NCI-H226 (cell line): ENCODE measurements around the gene FAM170B.

Source experiments
- DNase-seq: peaks from one replicate; pipeline ENCODE4 v3.0.0-alpha.2; 2015

The FAM170B gene

DNA sequence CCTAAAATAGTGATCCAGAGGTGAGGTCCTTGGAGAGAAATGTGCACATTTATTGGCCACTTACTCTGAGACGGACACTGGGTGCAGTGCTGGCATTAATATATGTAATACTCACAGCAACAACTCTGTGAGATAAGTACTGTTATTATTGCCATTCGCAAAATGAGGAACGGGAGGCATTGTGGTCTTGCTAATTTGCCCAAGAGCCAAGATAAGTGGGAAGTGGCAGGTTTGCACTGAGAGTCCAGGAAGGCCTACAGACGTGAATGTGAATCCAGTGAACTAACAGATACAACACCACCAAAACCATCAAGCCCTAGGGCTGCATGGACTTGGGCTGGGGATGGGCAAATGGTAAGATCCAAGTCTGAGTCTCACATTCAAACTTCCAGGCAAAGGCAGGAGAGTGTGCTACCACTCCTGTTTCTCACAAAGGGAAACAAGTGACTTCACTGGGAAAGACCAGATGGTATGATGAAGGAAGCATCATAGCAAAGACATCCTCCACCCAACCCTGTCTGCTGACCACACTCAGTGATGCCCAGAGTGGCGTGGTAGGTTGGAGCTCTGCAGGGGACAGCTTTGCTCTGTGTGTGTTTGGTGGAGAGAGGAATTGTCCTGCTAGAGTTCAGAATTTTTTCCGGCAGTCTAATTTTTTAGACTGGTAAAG, 35.1 kb upstream of the FAM170B start:
- no peak for DNase-seq

DNA sequence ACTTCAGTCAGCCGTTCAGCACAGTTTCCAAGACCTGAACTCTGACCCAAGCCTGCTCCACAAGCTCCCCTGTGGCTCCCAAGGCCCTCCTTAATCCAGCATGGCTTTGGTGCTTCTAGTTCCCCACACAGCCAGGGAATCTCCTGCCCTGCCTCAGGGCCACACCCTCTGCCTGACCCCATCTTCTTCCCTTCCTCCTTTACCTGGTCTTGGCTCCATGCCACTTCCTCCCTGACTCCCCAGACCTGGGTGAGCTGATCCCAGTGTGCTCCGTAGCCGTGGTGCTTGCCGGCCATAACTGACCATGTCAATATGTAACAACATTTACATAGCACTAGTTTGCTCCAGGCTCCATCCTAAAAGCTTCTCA, 34.3 kb upstream of the FAM170B start:
- DNase-seq, result no peak

DNA sequence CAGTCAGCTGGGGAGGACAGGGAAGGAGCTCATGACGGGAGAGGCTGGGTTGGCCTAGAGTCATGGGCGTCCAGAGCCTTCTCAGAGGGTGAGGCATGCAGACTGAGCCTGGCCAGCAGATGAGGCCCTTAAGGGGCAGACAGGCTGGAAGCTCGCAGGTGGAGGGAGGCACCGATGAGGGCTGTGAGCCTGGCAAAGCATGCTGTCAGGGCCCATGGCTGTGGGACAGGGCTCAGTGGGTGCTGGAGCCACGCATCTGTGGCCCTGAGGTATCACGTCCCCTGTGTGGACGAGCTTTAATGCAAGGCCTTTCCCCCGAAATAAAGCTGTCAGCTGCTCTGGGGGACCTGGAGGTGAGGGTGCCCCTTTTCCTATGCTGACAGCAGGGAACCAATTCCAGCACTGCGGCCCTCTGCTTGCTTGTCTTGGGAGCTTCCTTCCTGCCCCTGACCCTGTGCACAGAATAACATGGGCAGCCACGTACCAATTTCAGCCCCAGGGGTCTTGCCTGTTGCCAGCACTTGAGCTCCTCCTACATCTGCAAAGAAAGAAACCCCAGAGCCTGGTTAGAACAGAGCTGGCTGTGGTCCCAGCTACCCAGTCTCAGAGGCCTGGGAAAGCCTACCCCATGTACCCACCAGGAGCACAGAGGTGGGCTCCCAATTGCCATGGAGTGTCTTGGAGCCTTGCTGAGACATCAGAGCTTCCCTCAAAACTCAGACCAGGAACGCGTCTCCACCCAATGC, 33.8 kb upstream of the FAM170B start:
- DNase-seq, result no peak

DNA sequence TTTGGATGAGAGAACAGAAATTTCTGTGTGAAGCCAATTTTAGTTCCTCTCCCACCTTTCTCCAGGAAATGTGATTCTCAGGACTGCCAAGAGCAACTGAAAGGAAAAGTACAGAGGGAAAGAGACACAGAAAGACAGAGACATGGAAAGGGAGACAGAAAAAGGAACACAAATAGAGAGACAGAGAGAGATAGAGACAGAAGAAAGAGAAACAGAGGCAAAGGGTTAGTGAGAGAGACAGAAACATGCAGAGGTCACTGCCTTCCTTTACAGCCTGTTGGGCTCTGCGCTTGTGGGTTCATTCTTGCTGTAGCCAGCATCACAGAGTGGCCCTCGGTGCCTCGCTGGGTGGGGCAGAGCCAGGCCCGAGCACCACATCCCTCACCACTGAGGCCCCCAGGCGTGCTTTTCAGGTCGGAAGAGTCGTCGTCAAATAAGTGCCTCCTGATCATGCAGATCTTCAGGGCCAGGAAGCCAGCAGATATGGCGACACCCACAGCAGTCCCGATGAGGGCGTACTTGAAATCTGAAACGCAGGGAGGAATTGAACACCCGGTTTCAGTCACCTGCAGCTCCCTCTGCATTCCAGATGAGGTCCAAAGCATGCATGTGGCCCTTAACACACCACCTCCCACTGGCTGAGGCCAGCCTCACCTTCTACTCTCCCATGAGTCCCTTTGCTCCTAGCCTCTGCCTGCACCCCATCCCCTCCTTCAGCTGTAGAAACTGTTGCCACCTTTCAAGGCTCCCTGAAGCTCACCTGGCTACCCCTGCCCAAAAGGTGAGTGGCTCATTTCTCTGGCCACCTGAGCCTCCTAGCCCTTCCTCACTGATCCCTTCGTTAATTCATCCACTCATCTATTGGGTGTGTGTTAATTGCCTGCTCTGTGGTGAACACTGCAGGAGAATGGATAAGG, 32.9 kb upstream of the FAM170B start:
- no peak for DNase-seq

DNA sequence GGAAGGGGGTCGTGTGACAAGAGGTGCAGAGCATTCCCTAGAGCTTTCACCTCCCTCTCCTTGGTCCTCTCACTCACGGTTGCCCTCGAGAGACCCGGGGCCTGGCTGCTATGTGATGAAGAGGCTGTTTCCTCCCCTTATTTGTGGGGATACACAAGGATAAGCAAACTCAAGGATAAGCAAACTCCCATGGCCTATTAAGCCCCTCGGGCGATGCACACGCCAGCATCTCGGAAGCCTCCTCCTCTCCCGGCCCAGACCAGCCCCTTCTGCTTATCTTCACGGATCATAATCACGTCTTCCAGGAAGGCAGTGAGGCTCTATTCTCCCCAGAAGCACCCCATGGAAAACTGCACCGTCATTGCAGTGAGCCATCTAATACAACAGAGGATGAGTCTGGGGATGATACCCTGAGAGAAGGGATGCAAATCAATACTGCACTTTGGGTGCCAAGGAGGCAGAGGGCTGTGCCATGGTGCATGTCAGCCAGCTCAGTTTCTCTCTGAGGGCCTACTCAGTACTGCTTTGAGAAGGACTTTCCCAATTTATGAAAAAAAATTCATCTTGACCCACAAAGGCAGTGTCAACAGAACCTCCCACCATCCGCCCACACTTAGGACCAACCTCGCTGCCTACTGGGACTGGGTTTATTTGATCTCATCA, 32.1 kb upstream of the FAM170B start:
- DNase-seq, result no peak

DNA sequence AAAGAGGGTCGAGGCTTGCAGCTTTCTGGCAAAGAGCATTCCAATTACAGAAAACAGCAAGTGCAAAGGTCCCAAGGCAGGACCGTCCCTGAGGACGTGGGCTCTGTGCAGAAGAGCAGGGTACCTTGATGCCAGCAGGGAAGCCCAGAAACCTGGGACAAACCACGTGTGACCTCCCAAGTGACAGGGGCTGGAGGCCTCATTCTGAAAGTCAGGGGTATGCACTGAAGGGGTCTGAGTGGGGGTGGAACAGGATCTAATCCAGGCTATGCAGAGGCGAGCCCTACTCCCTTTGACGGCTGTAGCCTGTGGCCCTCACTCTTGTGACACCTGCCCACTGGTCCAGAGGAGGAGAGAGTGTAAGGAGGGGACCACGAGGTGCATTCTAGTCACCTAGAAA, 31.4 kb upstream of the FAM170B start:
- no peak for DNase-seq

DNA sequence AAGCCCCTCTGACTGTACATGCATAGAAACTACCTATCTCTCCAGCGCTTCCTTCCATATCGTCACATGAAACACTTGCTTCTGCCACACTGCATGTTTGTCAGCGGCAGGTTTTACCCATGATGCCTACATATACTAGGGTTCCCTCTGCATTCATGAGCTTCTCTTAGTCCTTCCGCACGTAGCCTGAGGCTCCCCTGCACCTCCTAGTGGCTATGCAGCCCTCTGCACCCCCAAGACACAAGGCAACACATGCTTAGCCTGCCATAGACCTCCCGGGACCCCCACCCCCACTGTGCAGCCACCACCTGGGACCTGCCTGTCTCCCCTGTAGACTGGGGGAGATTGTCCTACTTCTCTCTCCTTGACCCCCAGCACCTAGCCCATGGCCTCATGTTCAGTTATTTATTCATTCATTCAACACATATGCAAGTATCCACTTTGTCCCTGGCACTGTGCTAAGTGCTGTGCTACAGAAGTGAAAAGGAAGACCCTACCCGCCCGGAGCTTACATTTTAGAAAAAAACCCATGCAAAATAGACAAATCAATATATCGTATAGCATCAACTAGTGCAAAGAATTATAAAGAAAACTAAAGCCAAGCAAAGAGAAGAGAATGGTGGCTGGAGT, 30.9 kb upstream of the FAM170B start:
- DNase-seq, result no peak

DNA sequence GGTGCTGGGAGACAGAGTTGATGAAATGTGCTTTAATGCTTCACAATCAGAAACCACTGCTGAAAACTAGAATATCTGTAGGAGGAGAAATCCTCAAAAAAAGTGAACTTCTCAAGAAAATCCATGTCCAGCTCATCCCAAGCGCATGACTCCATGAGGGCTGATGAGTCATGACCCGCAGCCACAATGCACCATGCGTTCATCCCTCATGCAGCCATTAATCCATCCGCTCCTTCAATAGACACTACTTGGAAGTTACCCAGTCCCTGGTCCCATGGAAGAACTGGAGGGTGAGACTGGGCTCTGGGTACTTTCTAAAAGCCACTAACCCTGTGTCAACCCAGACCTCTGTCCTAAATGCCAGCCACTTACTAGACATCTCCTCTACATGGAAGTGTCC, 29.9 kb upstream of the FAM170B start:
- no peak for DNase-seq

DNA sequence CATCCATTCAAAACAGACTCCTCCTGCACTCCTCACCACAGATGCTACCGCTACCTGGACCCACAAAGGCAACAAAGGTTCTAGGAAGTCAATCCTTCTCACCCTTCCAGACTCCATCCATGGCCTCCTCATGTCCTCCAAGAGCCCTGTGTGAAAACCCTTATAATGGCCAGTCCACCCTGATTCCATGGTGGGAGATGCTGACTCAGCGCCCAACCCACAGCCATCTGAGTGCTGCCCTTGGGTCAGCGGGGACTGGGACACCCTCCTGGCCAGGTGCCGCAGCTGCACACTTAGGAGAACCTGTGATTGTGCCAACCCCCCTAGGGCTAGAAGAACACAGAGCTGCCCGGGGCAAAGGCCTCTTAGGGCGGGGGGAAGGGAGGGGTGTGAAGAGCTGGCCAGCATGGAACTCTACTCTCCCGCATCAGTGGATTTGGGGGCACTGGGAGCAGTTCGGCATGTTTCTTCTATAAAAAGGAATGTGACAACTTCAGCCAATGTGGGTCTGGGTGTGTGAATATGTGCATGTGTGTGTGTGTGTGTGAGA, 29.0 kb upstream of the FAM170B start:
- DNase-seq, result no peak

DNA sequence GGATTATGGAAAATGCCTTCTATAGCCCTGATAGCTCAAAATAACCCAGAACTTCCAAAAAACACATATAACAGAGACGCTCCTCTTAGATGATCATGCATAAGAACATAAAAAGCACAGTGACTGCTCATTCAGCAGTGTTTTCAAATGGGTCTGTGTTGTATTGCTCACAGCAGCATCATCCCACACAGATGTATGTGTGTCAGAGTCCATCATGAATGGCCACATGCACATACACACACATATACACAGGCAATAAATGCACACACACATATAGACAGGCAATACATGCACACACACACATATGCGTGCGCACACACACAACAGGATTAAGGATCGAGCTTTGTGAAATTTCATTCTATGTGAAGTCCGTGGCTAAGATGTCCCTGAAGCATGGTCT, 28.2 kb upstream of the FAM170B start:
- DNase-seq, result no peak

DNA sequence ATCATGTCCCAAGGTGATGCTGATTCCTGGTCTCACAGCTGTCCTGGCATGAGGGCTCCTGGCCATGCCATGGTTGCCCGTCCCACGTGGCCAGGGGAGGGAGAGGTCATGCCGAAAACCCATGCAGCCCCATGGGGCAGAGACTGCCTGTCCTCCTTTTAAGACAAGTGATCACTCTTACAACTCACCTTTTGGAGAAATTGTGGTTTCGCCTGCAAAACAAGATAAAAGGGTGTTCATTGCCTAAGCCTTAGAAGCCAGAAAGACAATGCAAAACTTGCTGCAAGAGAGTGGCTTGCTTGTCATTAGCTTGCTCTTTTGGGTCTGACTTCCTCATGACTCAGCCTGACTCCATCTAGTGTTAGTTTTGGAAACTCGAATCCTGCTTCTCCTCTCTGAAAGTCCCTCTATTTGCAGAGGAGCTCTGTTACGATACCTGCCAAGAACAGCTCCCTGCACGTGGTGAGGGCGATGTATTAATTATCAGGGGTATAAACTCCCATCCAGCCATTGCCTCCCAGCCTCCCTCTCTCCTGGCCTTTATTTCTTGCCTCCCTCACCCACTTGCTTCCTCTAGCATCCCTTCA, 27.7 kb upstream of the FAM170B start:
- DNase-seq, result no peak

DNA sequence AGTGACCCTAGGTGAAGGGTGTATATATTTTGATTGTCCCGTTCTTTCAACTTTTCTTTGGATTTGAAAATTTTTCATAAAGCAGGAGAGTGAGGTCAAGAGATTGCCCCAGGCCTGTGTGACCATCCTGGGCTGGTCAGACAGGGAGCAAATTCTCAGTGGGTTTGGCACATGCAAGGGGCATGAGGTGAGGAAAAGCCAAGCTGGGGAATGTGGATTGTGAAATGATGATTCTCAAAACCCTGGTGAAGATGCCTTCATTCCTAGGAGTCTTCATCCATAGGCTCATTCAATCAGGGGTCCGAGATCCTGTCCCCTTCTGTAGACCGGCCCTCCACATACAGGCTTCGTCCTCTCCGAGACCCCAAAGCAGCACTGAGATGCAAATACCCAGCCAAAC, 27.0 kb upstream of the FAM170B start:
- DNase-seq, result no peak

DNA sequence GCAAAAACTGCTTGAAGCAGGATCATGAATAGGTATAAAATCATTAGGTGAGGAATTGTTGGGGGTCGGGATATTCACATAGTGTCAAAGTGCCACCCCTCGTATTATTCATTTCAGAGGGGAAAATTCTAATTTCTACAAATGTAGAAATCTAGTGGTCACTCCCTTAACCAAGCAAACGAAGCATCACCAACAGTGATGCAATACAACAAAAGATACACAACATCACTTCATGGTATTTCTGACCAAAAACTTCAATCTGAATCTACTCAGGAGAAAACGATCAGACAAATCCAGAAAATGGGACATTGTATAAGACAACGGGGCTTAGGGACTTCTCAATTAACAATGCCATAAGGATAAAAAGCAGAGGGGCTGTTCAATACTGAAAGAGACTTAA, 26.3 kb upstream of the FAM170B start:
- DNase-seq, result no peak

DNA sequence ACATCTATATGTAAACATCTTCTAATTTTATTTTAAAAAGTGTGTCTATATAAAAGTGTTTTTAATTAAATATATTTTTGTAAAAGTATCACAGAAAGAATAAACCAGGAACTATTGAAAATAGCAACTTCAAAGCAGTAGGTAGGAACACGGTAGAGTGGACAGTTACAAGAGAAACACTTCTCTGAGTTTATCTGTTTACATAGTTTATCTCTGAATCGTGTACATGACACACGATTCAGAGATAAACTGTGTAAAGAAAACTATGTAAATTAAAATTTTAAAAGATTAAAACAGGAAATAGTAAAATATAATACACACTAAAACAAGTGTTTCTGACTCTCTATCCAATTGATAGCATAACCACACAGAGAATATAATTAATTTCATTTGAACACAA, 25.1 kb upstream of the FAM170B start:
- no peak for DNase-seq

DNA sequence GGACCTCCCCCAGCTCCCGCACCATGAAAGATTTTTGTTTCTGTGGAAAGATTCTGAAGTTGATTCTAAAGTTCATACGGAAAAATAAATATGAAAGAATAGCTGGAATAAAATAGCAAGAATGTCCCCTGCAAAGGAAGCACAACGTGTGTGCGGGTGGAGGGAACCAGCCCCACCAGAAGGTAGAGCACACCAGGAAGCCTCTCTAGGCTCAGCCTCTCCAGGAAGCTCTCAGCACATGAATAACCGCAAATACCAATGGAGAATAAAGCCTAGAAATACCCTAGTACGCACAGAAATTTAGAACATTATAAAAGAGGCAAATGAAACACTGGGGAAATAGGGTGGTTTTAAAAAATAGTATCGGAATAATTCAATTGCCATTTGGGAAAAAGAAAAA, 24.6 kb upstream of the FAM170B start:
- no peak for DNase-seq

DNA sequence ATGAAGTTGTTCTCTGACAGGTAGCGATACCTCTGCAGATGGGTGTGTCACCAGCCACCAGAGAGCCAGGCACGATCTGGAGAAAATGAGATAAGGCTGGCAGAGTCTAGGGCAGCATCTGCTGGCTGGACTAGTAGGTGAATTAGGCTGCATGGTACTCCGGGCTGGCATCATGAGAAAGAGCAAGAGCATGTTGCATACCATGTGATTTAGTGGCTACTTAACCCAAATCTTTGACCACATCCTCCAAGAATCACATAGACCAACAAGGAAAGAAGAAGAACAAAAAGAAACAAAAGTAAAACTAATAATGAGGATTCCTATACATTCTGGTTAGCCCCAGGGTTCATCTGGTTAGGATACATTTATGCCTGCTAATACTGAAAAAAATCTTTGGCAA, 23.4 kb upstream of the FAM170B start:
- DNase-seq, result no peak

DNA sequence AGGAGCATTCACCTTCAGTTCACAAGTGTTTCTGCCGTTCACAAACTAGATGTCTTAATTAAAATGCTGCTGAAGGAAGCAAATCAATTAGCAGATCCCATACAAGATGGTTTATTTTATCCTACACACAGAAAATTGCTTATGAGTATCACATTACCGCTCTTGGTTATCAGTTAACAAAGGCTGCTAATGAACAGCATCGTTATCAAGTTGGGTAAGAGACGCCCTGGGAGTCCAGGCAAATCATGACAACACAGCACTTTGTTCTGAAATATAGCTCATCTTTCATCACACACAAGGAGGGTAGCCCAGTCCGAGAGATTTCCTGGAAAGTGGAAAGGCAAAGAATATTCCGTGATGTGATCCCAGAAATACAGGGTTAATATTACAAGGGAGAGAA, 20.8 kb upstream of the FAM170B start:
- DNase-seq, result no peak

DNA sequence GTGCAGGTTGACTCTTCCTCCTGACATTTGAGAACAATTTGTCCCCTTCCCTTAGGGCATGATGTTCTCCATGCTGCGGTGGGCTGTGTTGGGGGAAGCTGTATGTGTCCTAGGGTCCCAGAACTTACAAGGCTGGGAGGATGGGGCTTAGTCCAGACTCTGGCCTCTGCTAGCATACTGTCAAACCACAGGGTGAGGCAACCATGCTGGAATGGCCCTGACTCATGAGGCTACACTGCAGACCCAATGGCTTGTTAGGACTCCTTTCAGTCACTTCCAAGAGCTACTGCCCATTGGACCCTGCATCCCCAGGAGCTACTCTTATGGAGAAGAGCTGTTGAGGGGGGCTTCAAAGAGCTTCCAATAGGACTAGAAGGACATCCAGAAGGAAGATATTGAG, 20.1 kb upstream of the FAM170B start:
- DNase-seq, result no peak

DNA sequence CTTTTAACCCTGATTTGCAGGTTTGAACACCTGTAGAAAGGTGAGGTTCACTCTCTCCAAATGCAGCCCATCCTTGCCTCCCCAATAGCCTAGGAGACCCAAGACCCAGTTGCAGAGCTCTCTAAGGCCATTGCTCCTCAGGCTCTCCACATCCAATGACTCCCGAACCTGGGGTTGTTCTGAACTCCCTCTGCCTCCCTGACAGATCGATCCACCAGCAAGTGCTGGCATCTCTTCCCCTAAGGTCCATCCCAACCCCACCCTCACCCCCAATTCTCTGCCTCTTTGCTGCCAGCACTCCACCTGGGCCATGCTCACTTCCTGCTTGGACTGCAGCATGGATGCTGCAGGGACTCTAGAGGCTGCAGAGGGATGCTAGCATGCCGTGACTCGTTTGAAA, 19.3 kb upstream of the FAM170B start:
- DNase-seq, result no peak

DNA sequence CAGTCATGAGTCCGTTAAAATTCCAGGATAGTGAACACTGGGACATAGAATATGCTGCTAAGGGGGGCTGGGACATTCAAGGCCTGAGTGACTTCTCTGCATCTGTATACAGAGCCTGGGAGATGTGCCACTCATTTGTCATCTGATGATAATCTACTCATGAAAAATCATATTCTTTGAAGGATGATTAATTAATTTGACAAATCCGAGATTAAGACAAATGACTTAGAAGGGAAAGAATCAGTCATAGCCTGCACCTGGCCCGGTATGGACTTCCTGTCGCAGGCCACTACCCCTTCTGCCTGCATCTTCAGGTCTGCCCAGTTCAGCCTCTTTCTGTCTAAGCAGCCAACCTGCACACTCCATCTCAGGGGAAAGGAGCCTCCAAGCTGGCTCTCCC, 18.8 kb upstream of the FAM170B start:
- no peak for DNase-seq

DNA sequence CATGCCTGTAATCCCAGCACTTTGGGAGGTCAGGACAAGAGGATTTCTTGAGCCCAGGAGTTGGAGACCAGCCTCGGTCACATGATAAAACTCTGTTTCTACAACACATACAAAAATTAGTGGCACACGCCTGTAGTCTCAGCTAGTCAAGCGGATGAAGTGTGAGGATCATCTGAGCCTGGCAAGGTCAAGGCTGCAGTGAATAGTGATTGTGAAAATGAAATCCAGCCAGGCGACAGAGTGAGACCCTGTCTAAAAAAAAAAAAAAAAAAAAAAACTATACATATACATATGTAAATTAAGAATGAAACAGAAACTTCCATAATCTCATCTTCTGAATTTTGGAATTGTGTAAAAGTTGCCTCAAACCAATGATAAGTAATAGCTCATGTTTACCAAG, 18.2 kb upstream of the FAM170B start:
- no peak for DNase-seq

DNA sequence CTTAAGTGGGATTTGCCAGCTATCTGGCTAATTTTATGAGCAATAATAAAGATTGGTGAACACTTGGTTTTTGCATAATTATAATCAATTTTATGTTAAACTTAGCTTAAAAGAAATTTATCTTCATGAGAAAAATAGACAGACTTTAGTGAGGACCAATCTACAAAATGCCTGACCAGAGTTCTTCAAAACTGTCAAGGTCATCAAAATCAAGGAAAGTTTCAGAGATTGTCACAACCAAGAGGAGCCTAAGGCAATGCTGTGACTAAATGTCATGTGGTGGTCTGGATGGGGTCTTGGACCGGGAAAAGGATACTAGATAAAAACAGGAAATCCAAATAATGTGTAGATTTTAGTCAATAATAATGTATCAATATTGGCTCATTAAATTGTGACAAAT, 17.7 kb upstream of the FAM170B start:
- DNase-seq, result no peak
